HG03521 (cell line): ENCODE measurements around the gene HSPA1B.
"Not testable (repeated sequence)": the region's sequence is repeated elsewhere in the genome, so short reads cannot be mapped to it uniquely, and the experiment has no call there.

Experiments
- ATAC-seq: cut with Tn5 transposase; IDR thresholded peaks from one replicate; pipeline ENCODE4 v1.9.1; 2021; ENCODE audit warnings: mild to moderate bottlenecking, moderate library complexity; ENCODE audit not compliant: unreplicated experiment

HSPA1B gene

GRCh38 chr6:31797588-31797987, 29.9 kb upstream of the HSPA1B start:
- ATAC-seq, result no peak

GRCh38 chr6:31799781-31800180, 27.8 kb upstream of the HSPA1B start:
- ATAC-seq, result no peak

DNA sequence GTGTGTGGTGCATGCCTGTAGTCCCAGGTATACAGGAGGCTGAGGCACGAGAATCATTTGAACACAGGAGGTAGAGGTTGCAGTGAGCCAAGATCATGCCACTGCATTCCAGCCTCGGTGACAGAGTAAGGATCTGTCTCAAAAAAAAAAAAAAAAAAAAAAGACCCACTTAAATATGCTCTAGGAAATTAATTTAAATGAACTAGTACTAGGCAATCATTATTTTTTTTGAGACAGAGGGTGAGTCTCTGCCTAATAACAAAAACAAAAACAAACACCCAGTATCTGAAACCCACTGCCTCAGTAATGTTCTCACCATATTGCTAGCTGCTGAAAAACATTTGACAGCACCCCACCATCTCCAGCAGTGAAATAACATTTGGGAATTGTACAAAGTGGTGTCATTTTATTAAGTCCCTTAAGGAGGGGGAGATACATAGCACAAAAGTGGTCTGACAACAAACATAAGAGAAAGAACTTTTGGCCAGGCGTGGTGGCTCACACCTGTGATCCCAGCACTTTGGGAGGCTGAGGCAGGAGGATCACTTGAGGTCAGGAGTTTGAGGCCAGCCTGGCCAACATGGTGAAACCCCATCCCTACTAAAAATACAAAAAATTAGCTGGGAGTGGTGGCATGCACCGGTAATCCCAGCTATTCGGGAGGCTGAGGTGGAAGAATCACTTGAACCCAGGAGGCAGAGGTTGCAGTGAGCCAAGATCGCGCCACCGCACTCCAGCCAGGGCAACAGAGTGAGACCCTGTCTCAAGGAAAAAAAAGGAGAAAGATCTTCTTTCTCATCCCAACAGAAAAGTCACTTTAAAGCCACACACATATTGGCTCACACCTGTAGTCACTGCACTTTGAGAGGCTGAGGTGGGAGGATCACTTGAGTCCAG, 26.3 kb upstream of the HSPA1B start:
- ATAC-seq, result not testable (repeated sequence)

DNA sequence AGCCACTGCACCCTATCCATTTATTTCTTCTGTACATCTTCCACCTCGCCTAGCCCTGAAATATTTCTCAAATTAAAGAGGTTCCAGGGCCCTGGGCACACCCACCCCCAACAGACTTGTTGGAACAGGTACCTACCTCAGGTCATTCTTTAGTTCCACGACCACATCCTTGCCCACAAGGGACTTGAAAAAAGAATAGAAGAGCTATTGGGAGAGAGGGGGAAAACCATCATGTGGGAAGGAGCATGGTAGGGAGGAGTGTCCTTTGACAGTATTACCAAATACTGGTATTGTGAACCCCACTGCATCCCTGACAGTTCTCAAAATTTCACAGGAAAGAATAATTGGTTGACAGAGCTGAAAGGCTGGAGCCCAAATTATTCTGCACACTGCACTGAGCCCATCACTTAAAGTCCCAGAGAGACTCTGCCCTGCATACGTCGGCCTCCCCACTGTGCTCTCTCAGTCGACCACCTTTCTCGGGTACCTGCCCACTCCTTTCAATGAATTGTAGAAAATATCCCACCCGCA, 21.5 kb upstream of the HSPA1B start:
- ATAC-seq, result peak; percentile 4

GRCh38 chr6:31806470-31807272, 20.9 kb upstream of the HSPA1B start, which contains the start of gene LSM2:
Gene LSM2 (minus strand): TSS chr6:31806966. CDS start chr6:31806757, 209 bp downstream.
- ATAC-seq, result peak; percentile 87

- ATAC-seq, result not testable (repeated sequence)
Observed at GRCh38 chr6:31808599-31808998, 18.9 kb upstream of the HSPA1B start.

GRCh38 chr6:31811645-31812044, 15.9 kb upstream of the HSPA1B start:
- no peak for ATAC-seq

DNA sequence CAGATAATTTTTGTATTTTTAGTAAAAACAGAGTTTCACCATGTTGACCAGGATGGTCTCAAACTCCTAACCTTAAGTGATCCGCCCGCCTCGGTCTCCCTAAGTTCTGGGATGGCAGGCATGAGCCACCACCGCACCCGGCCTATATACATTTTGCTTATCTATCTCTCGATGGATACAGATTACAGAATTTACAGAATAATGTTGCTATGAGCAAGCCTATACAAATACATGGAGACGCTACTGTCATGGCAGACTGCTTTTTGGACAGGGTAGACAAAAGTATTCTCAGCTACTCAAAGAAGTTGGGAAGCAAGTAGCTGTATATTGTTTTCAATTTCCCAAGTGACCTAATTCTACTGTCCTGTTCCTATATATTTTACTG, 14.1 kb upstream of the HSPA1B start:
- no peak for ATAC-seq

- ATAC-seq, result no peak
Observed at GRCh38 chr6:31814677-31815024, 12.9 kb upstream of the HSPA1B start.

DNA sequence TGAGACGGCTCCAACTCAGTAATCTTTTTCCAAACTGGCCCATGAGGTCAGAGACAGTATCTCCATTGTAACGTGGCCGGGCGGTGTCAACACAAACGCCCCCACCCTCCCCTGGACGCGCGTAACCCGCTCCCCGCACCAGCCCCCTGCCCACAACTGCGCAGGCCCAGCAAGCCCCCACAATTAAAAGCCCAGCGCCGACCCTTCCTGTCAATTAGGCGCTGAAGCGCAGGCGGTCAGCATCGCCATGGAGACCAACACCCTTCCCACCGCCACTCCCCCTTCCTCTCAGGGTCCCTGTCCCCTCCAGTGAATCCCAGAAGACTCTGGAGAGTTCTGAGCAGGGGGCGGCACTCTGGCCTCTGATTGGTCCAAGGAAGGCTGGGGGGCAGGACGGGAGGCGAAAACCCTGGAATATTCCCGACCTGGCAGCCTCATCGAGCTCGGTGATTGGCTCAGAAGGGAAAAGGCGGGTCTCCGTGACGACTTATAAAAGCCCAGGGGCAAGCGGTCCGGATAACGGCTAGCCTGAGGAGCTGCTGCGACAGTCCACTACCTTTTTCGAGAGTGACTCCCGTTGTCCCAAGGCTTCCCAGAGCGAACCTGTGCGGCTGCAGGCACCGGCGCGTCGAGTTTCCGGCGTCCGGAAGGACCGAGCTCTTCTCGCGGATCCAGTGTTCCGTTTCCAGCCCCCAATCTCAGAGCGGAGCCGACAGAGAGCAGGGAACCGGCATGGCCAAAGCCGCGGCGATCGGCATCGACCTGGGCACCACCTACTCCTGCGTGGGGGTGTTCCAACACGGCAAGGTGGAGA, 12.3 kb upstream of the HSPA1B start, which contains the start of the genes HSPA1A and HSPA1L:
HSPA1A (plus strand) TSS at position 519 of the 814 bp plus-strand sequence; CDS start at position 733, 214 bp downstream.
HSPA1L (minus strand) TSS at position 259 of the 814 bp plus-strand sequence. CDS start 3,311 bp downstream, outside the sequence.
- peak; percentile 36 for ATAC-seq

GRCh38 chr6:31817133-31817928, 10.2 kb upstream of the HSPA1B start:
- ATAC-seq, result not testable (repeated sequence)

DNA sequence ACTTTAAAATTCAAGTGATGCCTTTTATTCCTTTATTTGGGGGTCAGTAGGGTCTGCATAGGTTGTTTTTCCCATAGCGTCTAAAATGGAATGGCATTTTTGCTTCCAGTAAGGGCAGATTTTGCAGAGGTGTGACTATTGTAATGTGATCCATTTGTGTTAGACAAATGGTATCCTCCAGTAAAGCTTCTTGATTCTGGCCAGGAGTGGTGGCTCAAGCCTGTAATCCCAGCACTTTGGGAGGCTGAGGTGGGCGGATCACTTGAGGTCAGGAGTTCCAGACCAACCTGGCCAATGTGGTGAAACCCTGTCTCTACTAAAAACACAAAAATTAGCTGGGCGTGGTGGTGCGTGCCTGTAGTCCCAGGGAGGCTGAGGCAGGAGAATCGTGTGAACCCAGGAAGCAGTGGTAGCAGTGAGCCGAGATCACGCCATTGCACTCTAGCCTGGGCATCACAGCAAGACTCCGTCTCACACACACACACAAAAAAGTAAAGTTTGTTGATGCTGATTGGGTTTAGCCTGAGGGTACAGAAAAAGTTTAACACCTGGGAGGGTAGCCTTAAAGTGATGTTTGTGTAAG, 9.5 kb upstream of the HSPA1B start:
- not testable (repeated sequence) for ATAC-seq

- ATAC-seq, result no peak
Observed at GRCh38 chr6:31819871-31820299, 7.7 kb upstream of the HSPA1B start.

GRCh38 chr6:31820399-31820798, 7.1 kb upstream of the HSPA1B start:
- ATAC-seq, result not testable (repeated sequence)

DNA sequence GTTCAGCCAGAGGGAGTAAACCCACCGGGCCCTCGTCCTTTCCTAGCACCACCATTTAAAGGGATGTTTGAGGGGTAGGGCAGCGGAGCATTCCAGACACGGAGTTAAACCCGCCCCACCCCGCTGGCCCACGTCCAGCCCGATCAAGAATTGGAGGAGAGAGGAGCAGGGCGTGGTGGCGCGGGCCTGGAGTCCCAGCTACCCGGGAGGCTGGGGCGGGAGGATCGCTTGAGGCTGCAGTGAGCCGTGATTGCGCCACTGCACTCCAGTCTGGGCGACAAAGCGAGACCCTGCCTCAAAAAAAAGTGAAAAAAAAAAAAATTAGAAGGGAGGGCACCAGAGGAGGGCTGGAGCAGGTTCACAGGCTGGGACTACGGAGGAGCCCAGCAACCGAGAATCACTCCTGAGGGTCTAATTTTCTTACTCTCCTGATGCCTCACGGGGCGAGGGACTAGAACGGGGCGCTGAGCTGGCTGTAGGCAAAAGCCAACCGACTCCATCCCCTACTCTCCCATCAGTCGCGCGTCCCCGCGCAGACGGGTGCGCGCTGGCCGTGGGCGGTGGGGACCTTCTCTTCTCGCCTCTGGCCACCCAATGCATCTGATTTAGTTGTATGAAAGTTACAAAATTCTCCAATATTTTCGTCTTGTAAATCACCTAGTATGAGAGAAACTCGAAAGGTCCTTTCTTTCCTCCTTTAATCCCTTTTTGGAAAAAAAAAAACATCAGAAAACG, 6.1 kb upstream of the HSPA1B start:
- peak; percentile 38 for ATAC-seq

GRCh38 chr6:31822036-31822821, 5.3 kb upstream of the HSPA1B start:
- ATAC-seq, result peak; percentile 33

- not testable (repeated sequence) for ATAC-seq
Observed at GRCh38 chr6:31823592-31824196, 3.8 kb upstream of the HSPA1B start.
